Breast epithelium (tissue), 3 donors: Measurements from ENCODE around the gene GRSF1.

Experiments
- POLR2A ChIP-seq: fragments of 450-650 bp; IDR thresholded peaks from one replicate; pipeline ENCODE4 v1.6.1; 2016; ENCODE audit warnings: antibody characterized with exemption, mild to moderate bottlenecking, moderate library complexity
- POLR2AphosphoS5 ChIP-seq, 3 donors: sonication (generic); formaldehyde crosslinking; IDR thresholded peaks; one replicate each; pipeline ENCODE4 v1.6.1; 2017; ENCODE audit warnings: antibody characterized with exemption in 3 of 3
- TF ChIP-seq, protein P1 (sequence below), 3 donors: fragments of 450-650 bp; IDR thresholded peaks; one replicate each; pipeline ENCODE4 v1.5.1; 2016 to 2017; ENCODE audit warnings: antibody characterized with exemption in 3 of 3, mild to moderate bottlenecking in 3 of 3, moderate library complexity in 3 of 3

GRCh38 chr4:70863099-70863790 lies 23.6 kb upstream of the GRSF1 start:
- TF ChIP-seq, protein P1, sequence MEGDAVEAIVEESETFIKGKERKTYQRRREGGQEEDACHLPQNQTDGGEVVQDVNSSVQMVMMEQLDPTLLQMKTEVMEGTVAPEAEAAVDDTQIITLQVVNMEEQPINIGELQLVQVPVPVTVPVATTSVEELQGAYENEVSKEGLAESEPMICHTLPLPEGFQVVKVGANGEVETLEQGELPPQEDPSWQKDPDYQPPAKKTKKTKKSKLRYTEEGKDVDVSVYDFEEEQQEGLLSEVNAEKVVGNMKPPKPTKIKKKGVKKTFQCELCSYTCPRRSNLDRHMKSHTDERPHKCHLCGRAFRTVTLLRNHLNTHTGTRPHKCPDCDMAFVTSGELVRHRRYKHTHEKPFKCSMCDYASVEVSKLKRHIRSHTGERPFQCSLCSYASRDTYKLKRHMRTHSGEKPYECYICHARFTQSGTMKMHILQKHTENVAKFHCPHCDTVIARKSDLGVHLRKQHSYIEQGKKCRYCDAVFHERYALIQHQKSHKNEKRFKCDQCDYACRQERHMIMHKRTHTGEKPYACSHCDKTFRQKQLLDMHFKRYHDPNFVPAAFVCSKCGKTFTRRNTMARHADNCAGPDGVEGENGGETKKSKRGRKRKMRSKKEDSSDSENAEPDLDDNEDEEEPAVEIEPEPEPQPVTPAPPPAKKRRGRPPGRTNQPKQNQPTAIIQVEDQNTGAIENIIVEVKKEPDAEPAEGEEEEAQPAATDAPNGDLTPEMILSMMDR (IDR thresholded peaks at IDR 0.05), result no peak
- TF ChIP-seq POLR2A (no peak), POLR2AphosphoS5 (IDR thresholded peaks at IDR 0.05) (no peak)
